ENCODE data around the gene OR1C1.
"Not testable (repeated sequence)": the region's sequence is repeated elsewhere in the genome, so short reads cannot be mapped to it uniquely, and the experiment has no call there.

OR1C1 gene

GRCh38 chr1:247760456-247760855 lies at the start of gene OR1C1:
Gene OR1C1, minus strand, starts transcription at chr1:247760556. Its CDS starts 2,150 bp downstream, at chr1:247758406.
- DNase-seq = no peak

- DNase-seq = no peak
These were observed 37.2 kb upstream of the OR1C1 start for GRCh38 chr1:247797518-247797917.

DNA sequence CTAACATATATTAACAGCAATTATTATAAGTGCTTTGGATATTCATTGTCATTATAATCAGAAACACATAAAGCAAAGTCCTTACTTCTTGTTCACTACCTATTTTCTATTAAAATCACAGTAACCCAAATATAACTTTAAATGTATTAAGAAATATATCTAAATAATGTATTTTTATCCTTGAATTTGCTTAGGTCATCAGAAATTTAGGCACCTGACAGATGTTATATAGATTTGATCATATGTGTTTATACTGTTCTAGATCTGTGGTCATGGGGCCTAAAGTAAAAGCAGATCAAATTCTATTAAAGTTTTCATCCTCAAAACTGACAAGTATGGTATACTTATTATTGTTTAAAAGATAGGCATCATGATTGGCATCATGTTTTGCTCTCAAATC lies 9.2 kb upstream of the OR1C1 start:
- DNase-seq = no peak

- not testable (repeated sequence) for DNase-seq
These were observed 6.0 kb downstream of the OR1C1 start for GRCh38 chr1:247754311-247754710.

- DNase-seq = no peak
These were observed 10.5 kb downstream of the OR1C1 start for GRCh38 chr1:247749870-247750269.

DNA sequence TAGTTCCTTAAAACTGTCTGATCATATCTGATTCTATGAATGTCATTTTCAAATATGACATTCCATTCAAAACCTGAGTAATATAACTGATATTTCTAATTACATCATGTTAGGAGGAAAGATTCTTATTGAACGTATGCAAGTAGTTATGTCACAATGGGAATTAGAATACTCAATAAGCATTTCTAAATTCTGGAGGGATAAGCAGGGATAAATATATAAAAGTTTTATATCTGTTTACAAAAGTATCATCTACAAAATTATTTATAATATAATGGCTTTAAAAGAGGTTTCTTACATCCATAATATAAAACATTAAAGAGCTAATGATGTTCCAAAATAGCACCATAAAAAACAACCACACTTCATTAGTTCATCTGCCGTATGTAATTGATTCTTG lies 12.3 kb downstream of the OR1C1 start, which contains the start of gene OR14A2:
Gene OR14A2, minus strand, starts transcription at position 101 of the 400 bp plus-strand sequence.
- DNase-seq = no peak

DNA sequence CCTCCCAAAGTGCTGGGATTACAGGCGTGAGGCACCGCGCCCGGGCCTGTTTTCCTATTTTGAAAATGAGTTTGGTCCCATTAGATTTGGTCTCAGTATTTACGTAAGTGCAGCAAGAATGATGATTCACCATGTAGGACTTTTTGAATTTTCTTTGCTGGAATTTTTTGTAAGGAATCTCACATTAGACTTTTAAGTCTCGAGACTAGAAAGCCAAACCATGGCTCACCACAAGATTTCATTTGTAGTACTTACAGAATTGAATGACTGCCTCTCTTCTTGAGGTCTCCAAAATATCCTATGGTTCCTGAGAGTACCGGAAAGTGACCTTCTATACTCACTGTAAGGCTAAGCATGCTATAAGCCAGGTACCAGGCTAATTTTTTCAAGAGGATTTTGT lies 12.7 kb downstream of the OR1C1 start:
- no peak for DNase-seq

- no peak for DNase-seq
These were observed 13.9 kb downstream of the OR1C1 start for GRCh38 chr1:247746391-247746935.

DNA sequence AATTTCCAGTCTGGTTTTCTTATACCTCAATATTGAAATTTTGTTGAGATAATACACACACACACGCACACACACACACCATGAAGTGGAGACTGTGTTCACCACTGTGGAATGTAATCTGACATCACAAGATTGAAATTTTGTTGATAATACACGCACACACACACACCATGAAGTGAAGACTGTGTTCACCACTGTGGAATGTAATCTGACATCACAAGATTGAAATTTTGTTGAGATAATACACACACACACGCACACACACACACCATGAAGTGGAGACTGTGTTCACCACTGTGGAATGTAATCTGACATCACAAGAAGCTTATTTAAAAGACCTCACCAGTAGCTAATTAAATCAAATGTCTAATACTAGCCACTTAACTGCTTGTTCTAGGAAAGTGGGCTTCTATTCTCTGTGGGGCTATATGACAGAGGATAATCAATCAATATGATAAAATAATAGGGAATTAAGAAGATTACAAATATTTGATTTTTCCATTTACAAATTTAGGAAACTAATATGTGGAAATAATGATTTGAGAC lies 18.1 kb downstream of the OR1C1 start:
- DNase-seq = not testable (repeated sequence)

- no peak for DNase-seq
These were observed 18.6 kb downstream of the OR1C1 start for GRCh38 chr1:247741756-247742155.

DNA sequence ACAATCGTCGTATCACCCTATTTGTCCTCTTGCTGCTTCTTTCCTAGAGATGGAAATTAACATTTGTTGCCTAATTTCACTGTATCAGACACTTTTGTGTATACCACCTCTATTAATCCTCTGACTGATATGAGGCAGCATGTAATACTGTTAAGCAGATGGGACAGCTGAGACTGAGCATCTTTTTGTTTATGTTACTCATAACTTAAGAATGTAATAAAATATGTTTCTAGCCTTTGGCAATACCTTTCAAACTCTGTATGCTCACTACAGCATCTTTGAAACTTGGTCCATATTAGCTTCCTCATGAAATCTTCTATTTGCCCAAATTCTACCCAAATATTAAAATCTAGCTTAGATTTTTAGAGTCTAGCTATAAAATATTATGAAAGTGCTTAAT lies 19.6 kb downstream of the OR1C1 start:
- DNase-seq = no peak

- no peak for DNase-seq
These were observed 22.0 kb downstream of the OR1C1 start, which contains the start of gene OR14K1 for GRCh38 chr1:247738315-247738714. Gene OR14K1, plus strand, starts transcription at chr1:247738615. Its CDS starts 0 bp downstream, at chr1:247738615.

DNA sequence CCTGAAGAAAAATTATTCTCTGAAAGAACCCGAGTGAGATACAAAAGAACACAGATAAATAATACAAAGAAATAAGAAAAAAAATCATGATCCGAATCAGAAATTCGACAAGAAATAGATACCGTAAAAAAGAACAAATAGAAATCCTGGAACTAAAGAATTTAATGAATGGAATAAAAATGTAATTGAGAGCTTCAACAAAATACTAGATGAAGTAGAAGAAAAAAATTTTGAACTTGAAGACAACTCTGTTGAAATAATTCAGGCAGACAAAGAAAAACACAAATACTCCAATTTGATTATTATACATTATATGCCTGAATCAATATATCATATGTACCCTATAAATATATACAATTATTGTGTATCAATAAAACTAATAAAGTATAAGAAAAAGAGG lies 39.1 kb downstream of the OR1C1 start:
- DNase-seq = no peak

- DNase-seq = no peak
These were observed 43.8 kb downstream of the OR1C1 start, which contains the start of gene OR6F1 for GRCh38 chr1:247716546-247716945. Gene OR6F1, minus strand, starts transcription at chr1:247716646. Its CDS starts 3,891 bp downstream, at chr1:247712755.

- no peak for DNase-seq
These were observed 46.6 kb downstream of the OR1C1 start for GRCh38 chr1:247713753-247714152.

DNA sequence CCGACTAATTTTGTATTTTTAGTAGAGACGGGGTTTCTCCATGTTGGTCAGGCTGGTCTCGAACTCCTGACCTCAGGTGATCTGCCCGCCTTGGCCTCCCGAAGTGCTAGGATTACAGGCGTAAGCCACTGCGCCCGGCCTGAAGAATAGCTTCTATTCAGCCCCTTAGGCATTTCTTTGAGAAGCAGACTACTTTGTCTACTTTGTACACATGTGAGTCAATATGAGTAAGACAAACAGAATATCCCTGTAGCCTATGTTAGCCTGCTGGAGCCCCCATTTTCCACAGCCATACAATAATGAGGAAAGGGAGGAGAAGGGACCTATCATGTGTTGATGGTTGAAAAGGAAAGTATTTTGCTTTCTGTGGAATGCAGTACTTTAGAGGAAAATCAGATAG lies 49.7 kb downstream of the OR1C1 start:
- not testable (repeated sequence) for DNase-seq
